Upper lobe of left lung (tissue), 4 donors: ENCODE results near the gene GATA5.

Experiments used
- POLR2A ChIP-seq, 4 donors: fragments of 450-650 bp; IDR thresholded peaks; one replicate each; pipeline ENCODE4 v1.5.1; 2016 to 2017; ENCODE audit warnings: antibody characterized with exemption in 4 of 4, mild to moderate bottlenecking in 2 of 4
- TF ChIP-seq, protein P1 (sequence below), 6 experiments: fragments of 450-650 bp in 4 of 6; fragments of 200-600 bp in 2 of 6; sonication (generic) in 2 of 6; IDR thresholded peaks; one replicate each; pipeline ENCODE4 v1.5.1; 2016 to 2019; ENCODE audit warnings: antibody characterized with exemption in 6 of 6

DNA sequence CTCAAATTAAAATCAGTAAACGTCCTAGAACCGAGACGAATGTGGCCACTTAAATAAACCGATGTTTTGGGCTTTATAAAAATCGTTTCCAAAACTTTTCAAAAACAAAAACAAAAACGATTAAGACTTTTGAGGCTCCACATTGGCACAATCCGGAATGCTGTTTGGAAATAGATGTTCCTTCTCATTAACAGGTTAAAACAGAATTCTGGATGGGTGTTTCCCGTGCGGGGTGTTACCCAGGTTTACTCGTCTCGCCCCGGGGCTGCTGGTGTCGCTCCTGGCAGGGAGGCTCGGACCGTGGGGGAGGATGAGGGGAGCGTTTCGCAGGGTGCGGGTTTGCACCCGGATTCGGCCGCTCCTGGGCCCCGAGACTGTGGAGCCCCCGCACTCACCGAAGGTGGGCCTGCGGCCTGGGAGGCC, 1.2 kb downstream of the GATA5 start:
- TF ChIP-seq, protein P1, sequence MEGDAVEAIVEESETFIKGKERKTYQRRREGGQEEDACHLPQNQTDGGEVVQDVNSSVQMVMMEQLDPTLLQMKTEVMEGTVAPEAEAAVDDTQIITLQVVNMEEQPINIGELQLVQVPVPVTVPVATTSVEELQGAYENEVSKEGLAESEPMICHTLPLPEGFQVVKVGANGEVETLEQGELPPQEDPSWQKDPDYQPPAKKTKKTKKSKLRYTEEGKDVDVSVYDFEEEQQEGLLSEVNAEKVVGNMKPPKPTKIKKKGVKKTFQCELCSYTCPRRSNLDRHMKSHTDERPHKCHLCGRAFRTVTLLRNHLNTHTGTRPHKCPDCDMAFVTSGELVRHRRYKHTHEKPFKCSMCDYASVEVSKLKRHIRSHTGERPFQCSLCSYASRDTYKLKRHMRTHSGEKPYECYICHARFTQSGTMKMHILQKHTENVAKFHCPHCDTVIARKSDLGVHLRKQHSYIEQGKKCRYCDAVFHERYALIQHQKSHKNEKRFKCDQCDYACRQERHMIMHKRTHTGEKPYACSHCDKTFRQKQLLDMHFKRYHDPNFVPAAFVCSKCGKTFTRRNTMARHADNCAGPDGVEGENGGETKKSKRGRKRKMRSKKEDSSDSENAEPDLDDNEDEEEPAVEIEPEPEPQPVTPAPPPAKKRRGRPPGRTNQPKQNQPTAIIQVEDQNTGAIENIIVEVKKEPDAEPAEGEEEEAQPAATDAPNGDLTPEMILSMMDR (IDR thresholded peaks at IDR 0.05): no peak
- no peak for TF ChIP-seq POLR2A (IDR thresholded peaks at IDR 0.05)
